Measurements from ENCODE around the gene ETDB. TPM values are rescaled to one million over a fixed set of nuclear protein-coding genes. Genes with fewer than 3 reads are reported as not detected.
A peak's percentile ranks its signal among the peaks of the same experiment; 100 is the strongest.

ETDB gene
- total and polyA plus RNA-seq, 2 experiments from 2014 or later = not detected

- Histone ChIP-seq H2AFZ (peak overlapping the region; percentile 48; the same call in 1 of the 2 replicates), H3K4me2 (no peak overlapping the region), H3K79me2 (replicated peaks; ENCODE audit: insufficient read depth) (no peaks in the 10 kb centered on the region), H3K27ac (ENCODE audit: low read depth) (no peak overlapping the region), H3F3A (replicated peaks; ENCODE audit: low read depth) (no peaks in the 10 kb centered on the region), H3K4me3 (no peak overlapping the region), H3K9me2 (ENCODE audit: insufficient read depth) (no peaks in the 10 kb centered on the region), H3K27me3 (ENCODE audit: insufficient read depth) (no peaks in the 10 kb centered on the region), H4K20me1 (replicated peaks; ENCODE audit: insufficient read depth) (no peaks in the 10 kb centered on the region), H3K36me3 (ENCODE audit: insufficient read depth) (no peaks in the 10 kb centered on the region), H3K4me1 (ENCODE audit: insufficient read depth) (no peaks in the 10 kb centered on the region)
- no peaks in the 10 kb centered on the region for H3K36me3 Mint-ChIP-seq (ENCODE audit: low read depth)
- no peaks in the 10 kb centered on the region for H3K4me1 Mint-ChIP-seq
- no peak overlapping the region for H3K27ac Mint-ChIP-seq
- no peak for TF ChIP-seq EZH2 (IDR thresholded peaks at IDR 0.05; ENCODE audit: low read depth, unreplicated experiment)
- peak; percentile 65 to 72 for TF ChIP-seq CTCF (conservative IDR thresholded peaks at IDR 0.05; ENCODE audit: low read depth in 2 of 2)
- H3K27me3 Mint-ChIP-seq (ENCODE audit: insufficient read depth, low read depth, poor library complexity) = no peaks in the 10 kb centered on the region
- H3K9me3 Mint-ChIP-seq = no peaks in the 10 kb centered on the region
- no peak overlapping the region for H3K4me3 Mint-ChIP-seq
- DNase-seq (ENCODE audit: low spot score) (peak; percentile 57), ATAC-seq (peak; percentile 78)
Measured at GRCh38 chrX:135112096-135112729, 8.1 kb downstream of the ETDB start.

- no peak overlapping the region for H3K27ac Mint-ChIP-seq
- ATAC-seq = no peak
- H3K27me3 ChIP-seq (ENCODE audit: insufficient read depth) = no peaks in the 10 kb centered on the region
- no peaks in the 10 kb centered on the region; the same call in 2 of the 3 replicates for H3K9me3 Mint-ChIP-seq
- H3K27me3 Mint-ChIP-seq (ENCODE audit: insufficient read depth, low read depth, poor library complexity) = no peaks in the 10 kb centered on the region
- no peak overlapping the region for H3K4me3 Mint-ChIP-seq
- no peaks in the 10 kb centered on the region for H3K36me3 Mint-ChIP-seq (ENCODE audit: low read depth)
- H2AFZ ChIP-seq = no peak overlapping the region
- no peak for DNase-seq (ENCODE audit: low spot score)
- no peaks in the 10 kb centered on the region; the same call in 2 of the 3 replicates for H3K4me1 Mint-ChIP-seq
- no peaks in the 10 kb centered on the region for H3K9me2 ChIP-seq (ENCODE audit: insufficient read depth)
- no peaks in the 10 kb centered on the region for H3K79me2 ChIP-seq (replicated peaks; ENCODE audit: insufficient read depth)
- no peaks in the 10 kb centered on the region for H3K36me3 ChIP-seq (ENCODE audit: insufficient read depth)
- H3F3A ChIP-seq (replicated peaks; ENCODE audit: low read depth) = no peaks in the 10 kb centered on the region
- no peaks in the 10 kb centered on the region for H3K4me1 ChIP-seq (ENCODE audit: insufficient read depth)
- no peaks in the 10 kb centered on the region for H4K20me1 ChIP-seq (replicated peaks; ENCODE audit: insufficient read depth)
- no peak overlapping the region for H3K27ac ChIP-seq (ENCODE audit: low read depth)
- H3K4me3 ChIP-seq = no peak overlapping the region
- H3K4me2 ChIP-seq = no peak overlapping the region
- no peak for TF ChIP-seq ZNF331 (CRISPR knock-in tag; IDR thresholded peaks at IDR 0.05; ENCODE audit: low read depth)
- no peak for TF ChIP-seq JUNB (IDR thresholded peaks at IDR 0.05; ENCODE audit: unreplicated experiment)
- no peak for TF ChIP-seq ZNF462 (CRISPR knock-in tag; IDR thresholded peaks at IDR 0.05)
- no peak for TF ChIP-seq STAT1 (IDR thresholded peaks at IDR 0.05; ENCODE audit: unreplicated experiment)
- TF ChIP-seq CREB1 (CRISPR knock-in tag; IDR thresholded peaks at IDR 0.05; ENCODE audit: low read depth) = no peak
- TF ChIP-seq POLR2AphosphoS5 (IDR thresholded peaks at IDR 0.05; ENCODE audit: low read depth) = no peak
- no peak for TF ChIP-seq REST (IDR thresholded peaks at IDR 0.05; ENCODE audit: unreplicated experiment)
- TF ChIP-seq EZH2 (IDR thresholded peaks at IDR 0.05; ENCODE audit: low read depth, unreplicated experiment) = no peak
Measured at GRCh38 chrX:135109554-135109953, 10.8 kb downstream of the ETDB start.

All from GM23338 (cell line).